ENCODE results near the gene FPR3.
"Not testable (repeated sequence)": the region's sequence is repeated elsewhere in the genome, so short reads cannot be mapped to it uniquely, and the experiment has no call there.

The FPR3 gene

GRCh38 chr19:51784109-51784785 is 10.7 kb upstream of the FPR3 start:
- no peak for DNase-seq (ENCODE audit: low read depth)

- peak; percentile 31 for DNase-seq (ENCODE audit: low read depth)
Measured at GRCh38 chr19:51784922-51785690, 9.9 kb upstream of the FPR3 start.

- no peak for DNase-seq (ENCODE audit: low read depth)
Measured at GRCh38 chr19:51786646-51787494, 8.1 kb upstream of the FPR3 start.

GRCh38 chr19:51788029-51788428 is 6.9 kb upstream of the FPR3 start:
- DNase-seq (ENCODE audit: low read depth) = no peak

GRCh38 chr19:51789061-51789795 is 5.7 kb upstream of the FPR3 start:
- no peak for DNase-seq (ENCODE audit: low read depth)

- DNase-seq (ENCODE audit: low read depth) = no peak
Measured at GRCh38 chr19:51792932-51793331, 2.0 kb upstream of the FPR3 start.

GRCh38 chr19:51793994-51794393 is 963 bp upstream of the FPR3 start:
- no peak for DNase-seq (ENCODE audit: low read depth)

- no peak for DNase-seq (ENCODE audit: low read depth)
Measured at GRCh38 chr19:51796195-51796679, 1.3 kb downstream of the FPR3 start.

GRCh38 chr19:51797480-51797879 is 2.5 kb downstream of the FPR3 start:
- DNase-seq (ENCODE audit: low read depth) = no peak

GRCh38 chr19:51798062-51798461 is 3.1 kb downstream of the FPR3 start:
- DNase-seq (ENCODE audit: low read depth) = no peak

GRCh38 chr19:51799034-51799773 is 4.2 kb downstream of the FPR3 start:
- DNase-seq (ENCODE audit: low read depth) = no peak

GRCh38 chr19:51799774-51800472 is 5.0 kb downstream of the FPR3 start:
- DNase-seq (ENCODE audit: low read depth) = no peak

- no peak for DNase-seq (ENCODE audit: low read depth)
Measured at GRCh38 chr19:51800473-51801244, 5.7 kb downstream of the FPR3 start.

- no peak for DNase-seq (ENCODE audit: low read depth)
Measured at GRCh38 chr19:51802775-51803174, 7.8 kb downstream of the FPR3 start.

GRCh38 chr19:51803519-51803918 is 8.6 kb downstream of the FPR3 start:
- DNase-seq (ENCODE audit: low read depth) = no peak

GRCh38 chr19:51803967-51804366 is 9.0 kb downstream of the FPR3 start:
- no peak for DNase-seq (ENCODE audit: low read depth)

- not testable (repeated sequence) for DNase-seq (ENCODE audit: low read depth)
Measured at GRCh38 chr19:51804789-51805188, 9.8 kb downstream of the FPR3 start.

- not testable (repeated sequence) for DNase-seq (ENCODE audit: low read depth)
Measured at GRCh38 chr19:51805396-51805795, 10.4 kb downstream of the FPR3 start.

- not testable (repeated sequence) for DNase-seq (ENCODE audit: low read depth)
Measured at GRCh38 chr19:51806571-51806970, 11.6 kb downstream of the FPR3 start.
